Measurements from ENCODE around the gene CCNG1.
"Not testable (repeated sequence)": the region's sequence is repeated elsewhere in the genome, so short reads cannot be mapped to it uniquely, and the experiment has no call there.

CCNG1 gene, protein sequence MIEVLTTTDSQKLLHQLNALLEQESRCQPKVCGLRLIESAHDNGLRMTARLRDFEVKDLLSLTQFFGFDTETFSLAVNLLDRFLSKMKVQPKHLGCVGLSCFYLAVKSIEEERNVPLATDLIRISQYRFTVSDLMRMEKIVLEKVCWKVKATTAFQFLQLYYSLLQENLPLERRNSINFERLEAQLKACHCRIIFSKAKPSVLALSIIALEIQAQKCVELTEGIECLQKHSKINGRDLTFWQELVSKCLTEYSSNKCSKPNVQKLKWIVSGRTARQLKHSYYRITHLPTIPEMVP

DNA sequence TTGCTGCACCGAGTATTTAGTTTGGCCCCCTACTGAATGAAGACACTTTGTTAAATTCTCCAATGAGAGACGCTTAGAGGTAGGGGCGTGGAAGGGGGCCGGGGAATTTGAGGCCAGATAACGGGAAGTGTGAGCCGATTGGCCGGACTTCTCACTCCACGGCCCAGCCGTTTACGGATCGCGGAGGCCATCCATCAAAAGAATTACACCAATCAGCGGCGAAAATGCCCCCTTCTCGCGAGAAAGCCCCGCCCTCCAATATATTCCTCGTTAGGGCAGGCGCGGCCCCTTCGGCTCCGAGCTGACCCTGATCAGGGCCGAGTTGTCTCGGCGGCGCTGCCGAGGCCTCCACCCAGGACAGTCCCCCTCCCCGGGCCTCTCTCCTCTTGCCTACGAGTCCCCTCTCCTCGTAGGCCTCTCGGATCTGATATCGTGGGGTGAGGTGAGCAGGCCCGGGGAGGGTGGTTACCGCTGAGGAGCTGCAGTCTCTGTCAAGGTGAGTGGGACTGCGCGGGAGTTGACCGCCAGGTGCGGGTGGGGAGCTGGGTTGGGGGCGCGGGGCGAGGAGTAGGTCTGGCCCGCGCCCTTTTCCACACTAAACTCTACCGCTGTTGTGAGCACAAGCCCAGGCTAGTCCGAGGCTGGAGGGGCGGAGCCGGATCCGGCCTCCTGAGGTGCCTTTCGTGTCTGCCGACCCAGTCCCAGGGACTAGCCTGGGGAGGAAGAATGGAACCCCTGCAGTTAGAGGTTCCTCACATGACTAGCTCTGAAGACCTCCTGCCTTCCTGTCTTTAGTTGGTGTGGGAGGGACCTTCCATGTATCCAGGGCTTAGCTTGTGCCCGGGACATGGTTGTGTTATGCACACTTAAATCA lies at the start of gene CCNG1:
Gene CCNG1 (plus strand): TSS at position 287 of the 874 bp plus-strand sequence. CDS start 1,662 bp downstream, outside the sequence.
- peak; percentile 75 to 87 (median 82) for DNase-seq

DNA sequence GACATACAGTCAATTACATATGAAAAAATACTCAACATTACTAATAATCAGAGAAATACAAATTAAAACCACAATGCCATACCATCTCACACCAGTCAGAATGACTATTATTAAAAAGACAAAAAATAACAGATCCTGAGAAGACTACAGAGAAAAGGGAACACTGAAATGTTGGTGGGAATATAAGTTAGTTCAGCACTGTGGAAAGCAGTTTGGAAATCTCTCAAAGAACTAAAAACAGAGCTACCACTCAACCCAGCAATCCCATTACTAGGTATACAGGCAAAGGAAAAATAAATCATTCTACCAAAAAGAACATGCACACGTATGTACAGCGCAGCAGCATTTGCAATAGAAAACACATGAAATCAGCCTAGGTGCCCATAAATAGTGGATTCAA lies 41.6 kb upstream of the CCNG1 start:
- DNase-seq: no peak

DNA sequence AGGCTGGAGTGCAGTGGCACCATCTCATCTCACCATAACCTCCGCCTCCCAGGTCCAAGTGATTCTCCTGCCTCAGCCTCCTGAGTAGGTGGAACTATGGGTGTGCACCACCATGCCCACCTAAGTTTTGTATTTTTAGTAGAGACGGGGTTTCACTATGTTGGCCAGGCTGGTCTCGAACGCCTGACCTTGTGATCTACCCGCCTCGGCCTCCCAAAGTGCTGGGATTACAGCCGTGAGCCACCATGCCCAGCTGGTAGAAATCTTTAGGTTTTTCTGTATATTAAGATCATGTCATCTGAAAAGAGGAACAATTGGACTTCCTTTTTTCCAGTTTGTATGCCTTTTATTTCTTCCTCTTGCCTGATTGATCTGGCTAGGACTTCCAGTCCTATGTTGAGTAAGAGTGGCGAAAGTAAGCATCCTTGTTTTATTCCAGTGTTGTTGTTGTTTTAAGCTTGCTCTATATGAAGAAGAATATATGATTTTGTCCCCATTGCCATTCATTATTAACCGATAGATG lies 40.5 kb upstream of the CCNG1 start:
- DNase-seq: not testable (repeated sequence)

- DNase-seq: no peak
These were observed 40.0 kb upstream of the CCNG1 start for GRCh38 chr5:163397354-163397753.

DNA sequence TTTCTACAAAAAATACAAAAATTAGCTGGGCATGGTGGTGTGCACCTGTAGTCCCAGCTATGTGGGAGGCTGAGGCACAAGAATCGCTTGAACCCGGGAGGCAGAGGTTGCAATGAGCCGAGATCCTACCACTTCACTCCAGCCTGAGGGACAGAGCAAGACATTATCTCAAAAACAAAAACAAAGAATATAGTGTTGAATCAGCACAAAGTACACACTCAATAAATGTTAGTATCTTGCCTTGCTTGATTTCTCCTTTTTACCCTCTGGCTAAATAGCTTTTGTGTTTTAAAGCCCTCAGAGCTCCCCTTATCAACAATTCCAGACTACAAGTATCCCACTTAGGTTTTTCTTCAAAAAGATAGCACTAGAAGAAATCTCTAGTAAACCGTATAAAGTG lies 37.5 kb upstream of the CCNG1 start:
- DNase-seq: no peak

- DNase-seq: no peak
These were observed 36.1 kb upstream of the CCNG1 start for GRCh38 chr5:163401271-163401670.

- no peak for DNase-seq
These were observed 35.4 kb upstream of the CCNG1 start for GRCh38 chr5:163402007-163402406.

DNA sequence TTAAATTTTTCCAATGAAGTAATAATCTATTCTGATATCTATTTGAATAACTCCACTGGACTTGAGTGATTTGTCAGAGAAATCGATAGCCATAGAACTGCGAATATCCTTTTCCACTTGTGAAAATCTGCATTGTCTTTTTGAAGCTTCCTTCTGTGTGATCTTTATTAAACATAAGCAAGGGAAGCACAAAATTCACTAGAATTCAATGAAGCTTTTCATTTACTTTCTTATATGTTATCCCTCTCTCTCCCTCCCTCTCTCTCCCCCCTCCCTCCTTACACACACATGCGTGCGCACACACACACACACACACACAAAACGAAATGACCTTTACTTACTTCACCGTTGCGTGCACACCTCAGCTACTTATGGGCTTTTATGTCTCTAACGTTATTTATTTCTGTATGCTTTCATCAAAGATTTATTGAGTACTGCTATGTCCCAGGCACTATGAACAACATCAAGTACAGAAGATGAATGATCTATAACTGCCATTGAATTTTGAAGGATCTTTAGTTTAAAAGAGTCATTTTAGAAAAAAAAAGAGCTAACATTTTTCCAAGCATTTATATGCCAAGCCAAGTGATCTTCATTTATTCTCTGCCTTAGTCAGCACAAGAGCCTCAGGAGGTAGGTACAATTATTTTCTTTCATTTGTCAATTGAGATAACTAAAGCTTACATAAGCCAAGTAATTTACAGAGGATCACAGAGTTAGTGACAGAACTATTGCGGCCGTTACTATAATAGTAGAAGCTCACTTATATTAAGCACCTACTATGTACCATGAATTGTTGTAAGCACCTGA lies 32.8 kb upstream of the CCNG1 start:
- DNase-seq: no peak

GRCh38 chr5:163407034-163407655 lies 30.2 kb upstream of the CCNG1 start:
- no peak for DNase-seq

- peak; percentile 20 to 68 (median 40) for DNase-seq
These were observed 29.0 kb upstream of the CCNG1 start for GRCh38 chr5:163408311-163408923.

DNA sequence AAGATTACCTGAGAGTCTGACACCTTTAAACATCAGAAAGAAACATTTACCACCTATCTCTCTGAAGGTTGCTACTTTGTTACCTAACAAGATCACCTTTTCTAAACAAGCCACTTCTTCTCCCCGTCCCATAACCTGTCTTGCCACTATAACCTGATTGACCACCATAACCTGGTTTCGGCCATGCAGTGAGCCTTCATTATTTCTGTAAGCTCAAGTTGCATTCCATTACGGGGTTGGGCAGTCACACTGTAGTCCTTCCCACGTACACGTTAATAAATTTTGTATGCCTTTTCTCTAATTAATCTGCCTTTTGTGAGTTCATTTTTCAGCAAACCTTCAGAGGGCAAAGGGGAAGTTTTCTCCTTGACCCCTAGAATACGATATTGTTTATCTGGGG lies 28.0 kb upstream of the CCNG1 start:
- DNase-seq: no peak

DNA sequence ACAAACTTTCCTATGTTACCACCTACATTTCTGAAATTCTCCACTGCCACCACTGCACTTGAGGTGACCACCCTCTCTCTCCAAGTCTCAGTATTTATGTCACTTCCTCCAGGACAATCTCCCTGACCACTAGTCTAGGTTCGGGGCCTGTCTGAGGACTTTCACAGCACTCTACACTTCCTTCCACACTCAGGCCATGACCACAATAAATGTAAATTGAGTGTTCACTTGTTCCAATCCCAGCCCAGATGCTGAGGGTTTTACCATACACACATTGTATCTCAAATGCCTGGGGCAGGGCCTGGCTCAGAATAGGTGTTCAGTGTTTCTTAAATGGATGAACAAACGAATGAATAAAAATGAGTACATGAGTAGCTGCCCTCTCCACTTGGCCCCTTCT lies 26.9 kb upstream of the CCNG1 start:
- no peak for DNase-seq

DNA sequence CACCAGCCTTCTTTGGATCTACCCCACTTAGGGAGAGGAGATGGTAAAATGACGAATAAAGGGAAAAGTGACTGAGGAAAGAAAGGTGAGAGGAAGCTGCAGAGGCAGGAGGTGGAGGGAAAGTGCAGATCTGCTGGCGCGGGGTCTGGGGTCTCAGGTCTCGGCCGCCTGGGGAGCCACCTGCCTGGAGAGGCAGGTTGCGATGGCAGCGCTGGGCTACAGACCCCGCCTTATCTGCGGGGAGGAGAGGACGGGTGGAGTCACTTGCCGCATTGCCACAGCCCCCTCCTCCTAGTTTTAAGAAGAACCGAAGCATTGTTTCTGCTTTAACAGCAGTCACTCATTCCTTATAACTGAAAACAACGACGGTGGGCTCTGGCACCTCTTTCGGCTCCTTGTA lies 21.7 kb upstream of the CCNG1 start:
- DNase-seq: not testable (repeated sequence)

DNA sequence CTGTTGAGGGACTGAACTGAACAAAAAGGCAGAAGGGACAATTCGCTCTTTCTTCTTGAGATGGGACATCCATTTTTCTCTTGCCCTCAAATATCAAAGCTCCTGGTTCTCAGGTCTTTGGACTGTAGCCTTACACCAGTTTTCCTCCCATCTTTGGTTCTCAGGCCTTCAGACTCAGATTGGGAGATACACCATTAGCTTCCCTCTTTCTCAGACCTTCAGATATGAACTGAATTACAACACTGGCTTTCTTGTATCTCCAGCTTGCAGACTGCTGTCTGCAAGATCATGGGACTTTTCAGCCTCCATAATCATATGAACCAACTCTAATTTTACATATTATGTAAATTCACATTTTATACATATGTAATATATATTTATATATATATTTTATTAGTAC lies 12.6 kb upstream of the CCNG1 start:
- DNase-seq: no peak

GRCh38 chr5:163426128-163426527 lies 11.3 kb upstream of the CCNG1 start:
- DNase-seq: not testable (repeated sequence)

- no peak for DNase-seq
These were observed 4.9 kb upstream of the CCNG1 start for GRCh38 chr5:163432544-163432943.

DNA sequence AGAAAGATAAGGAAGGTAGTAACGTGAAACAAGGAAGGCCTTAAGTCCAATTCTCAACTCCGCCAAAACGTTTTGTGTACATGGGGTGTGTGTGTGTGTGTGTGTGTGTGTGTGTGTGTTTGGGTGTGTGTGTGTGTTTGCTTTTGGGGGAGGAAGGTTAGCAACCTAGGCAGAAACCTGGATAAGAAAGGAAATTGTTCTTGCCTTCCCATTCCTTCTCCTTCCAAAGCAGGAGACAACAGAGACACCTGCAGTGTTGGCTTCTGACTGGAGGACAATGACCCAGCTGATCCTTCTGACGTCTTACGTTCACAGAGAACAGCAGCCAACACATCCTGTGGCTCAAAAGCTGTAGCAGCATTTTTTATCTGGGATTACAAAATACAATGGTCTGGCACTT lies 4.1 kb upstream of the CCNG1 start:
- DNase-seq: no peak

DNA sequence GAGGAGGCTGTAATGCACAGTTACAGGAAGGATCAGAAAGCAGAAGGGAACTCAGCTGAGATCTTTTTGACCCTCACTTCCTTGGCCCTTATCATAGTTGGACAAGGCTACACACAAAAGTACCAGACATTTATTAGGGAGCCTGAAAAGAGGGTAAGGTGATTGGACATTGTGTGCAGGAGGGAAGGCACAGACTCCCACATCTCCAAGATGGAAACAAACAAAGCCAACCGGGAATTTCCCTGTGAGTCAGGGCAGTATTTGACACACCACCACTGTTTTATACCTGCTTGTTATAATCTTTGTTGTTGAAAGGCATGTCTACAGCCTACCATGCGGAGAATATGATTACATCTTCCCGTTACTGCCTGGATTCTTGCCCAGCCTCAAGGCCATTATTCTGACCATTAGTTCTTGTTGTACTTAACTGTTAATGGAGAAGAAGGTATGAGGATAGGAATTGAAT lies 3.0 kb upstream of the CCNG1 start:
- DNase-seq: no peak

DNA sequence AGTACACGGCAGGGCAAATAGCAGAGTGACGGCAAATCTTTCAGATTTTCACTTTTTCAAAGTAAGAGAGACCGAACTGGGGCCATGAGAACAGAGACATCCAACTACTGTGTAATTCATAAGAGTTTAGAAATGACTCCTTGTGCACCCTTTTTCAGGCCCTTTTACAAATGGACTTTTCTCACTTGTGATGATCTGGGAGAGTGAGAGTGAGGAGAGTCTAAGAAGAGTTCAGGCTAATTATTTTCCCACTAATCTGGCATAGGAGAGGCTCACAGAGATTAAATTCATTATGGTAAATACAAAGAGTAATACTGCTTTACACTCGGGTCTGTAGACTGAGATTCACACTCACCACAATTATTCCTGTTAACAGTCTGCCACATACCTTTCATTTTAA lies 880 bp upstream of the CCNG1 start:
- peak in 2 of 6 experiments; percentile 5 to 36 for DNase-seq

GRCh38 chr5:163437011-163437308 lies 435 bp upstream of the CCNG1 start:
- DNase-seq: no peak

GRCh38 chr5:163439092-163439425 lies 1.7 kb downstream of the CCNG1 start:
- no peak for DNase-seq

GRCh38 chr5:163440954-163441353 lies 3.6 kb downstream of the CCNG1 start:
- DNase-seq: no peak
